Measurements from ENCODE around the gene RNF212. TPM values are rescaled to one million over a fixed set of nuclear protein-coding genes. Genes with fewer than 3 reads are reported as not detected.

The RNF212 gene
- total RNA-seq, 1 experiment from 2014 or later, result not detected

- TF ChIP-seq EZH2 (IDR thresholded peaks at IDR 0.05; ENCODE audit: low read length, unreplicated experiment) (no peak), EZH2phosphoT487 (IDR thresholded peaks at IDR 0.05; ENCODE audit: borderline replicate concordance, low read length) (no peak)
- TF ChIP-seq, protein P1, sequence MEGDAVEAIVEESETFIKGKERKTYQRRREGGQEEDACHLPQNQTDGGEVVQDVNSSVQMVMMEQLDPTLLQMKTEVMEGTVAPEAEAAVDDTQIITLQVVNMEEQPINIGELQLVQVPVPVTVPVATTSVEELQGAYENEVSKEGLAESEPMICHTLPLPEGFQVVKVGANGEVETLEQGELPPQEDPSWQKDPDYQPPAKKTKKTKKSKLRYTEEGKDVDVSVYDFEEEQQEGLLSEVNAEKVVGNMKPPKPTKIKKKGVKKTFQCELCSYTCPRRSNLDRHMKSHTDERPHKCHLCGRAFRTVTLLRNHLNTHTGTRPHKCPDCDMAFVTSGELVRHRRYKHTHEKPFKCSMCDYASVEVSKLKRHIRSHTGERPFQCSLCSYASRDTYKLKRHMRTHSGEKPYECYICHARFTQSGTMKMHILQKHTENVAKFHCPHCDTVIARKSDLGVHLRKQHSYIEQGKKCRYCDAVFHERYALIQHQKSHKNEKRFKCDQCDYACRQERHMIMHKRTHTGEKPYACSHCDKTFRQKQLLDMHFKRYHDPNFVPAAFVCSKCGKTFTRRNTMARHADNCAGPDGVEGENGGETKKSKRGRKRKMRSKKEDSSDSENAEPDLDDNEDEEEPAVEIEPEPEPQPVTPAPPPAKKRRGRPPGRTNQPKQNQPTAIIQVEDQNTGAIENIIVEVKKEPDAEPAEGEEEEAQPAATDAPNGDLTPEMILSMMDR (conservative IDR thresholded peaks at IDR 0.05; ENCODE audit: low read depth, low read length), result no peak
- no peak for ATAC-seq
- Histone ChIP-seq H3K4me2 (ENCODE audit: low read length) (no peak overlapping the region), H2AFZ (ENCODE audit: low read length) (no peak overlapping the region), H3K4me1 (ENCODE audit: insufficient read depth, low read length) (no peaks in the 10 kb centered on the region), H3K9ac (ENCODE audit: low read length) (no peak overlapping the region), H3K27ac (ENCODE audit: low read length) (no peak overlapping the region), H3K36me3 (ENCODE audit: low read depth, low read length) (no peaks in the 10 kb centered on the region), H4K20me1 (ENCODE audit: low read length) (no peaks in the 10 kb centered on the region), H3F3A (ENCODE audit: low read length, unreplicated experiment) (no peaks in the 10 kb centered on the region), H3K4me3 (ENCODE audit: low read length) (no peak overlapping the region), H3K79me2 (ENCODE audit: low read length) (no peaks in the 10 kb centered on the region), H3K9me3 (ENCODE audit: low read length) (no peaks in the 10 kb centered on the region), H3K9me2 (replicated peaks; ENCODE audit: low read length) (no peaks in the 10 kb centered on the region), H3K27me3 (ENCODE audit: low read length) (no peaks in the 10 kb centered on the region)
- CTCF ChIA-PET, result no interaction called here
- no peak for DNase-seq
- POLR2A ChIA-PET (ENCODE audit: unreplicated experiment), result no interaction called here
- no TSS peak for BruUV-seq (replicated peaks)
- intact Hi-C loops (cut with micrococcal nuclease), result no loop called here
Measured at GRCh38 chr4:1091561-1091995, 21.8 kb downstream of the RNF212 start.

DNA sequence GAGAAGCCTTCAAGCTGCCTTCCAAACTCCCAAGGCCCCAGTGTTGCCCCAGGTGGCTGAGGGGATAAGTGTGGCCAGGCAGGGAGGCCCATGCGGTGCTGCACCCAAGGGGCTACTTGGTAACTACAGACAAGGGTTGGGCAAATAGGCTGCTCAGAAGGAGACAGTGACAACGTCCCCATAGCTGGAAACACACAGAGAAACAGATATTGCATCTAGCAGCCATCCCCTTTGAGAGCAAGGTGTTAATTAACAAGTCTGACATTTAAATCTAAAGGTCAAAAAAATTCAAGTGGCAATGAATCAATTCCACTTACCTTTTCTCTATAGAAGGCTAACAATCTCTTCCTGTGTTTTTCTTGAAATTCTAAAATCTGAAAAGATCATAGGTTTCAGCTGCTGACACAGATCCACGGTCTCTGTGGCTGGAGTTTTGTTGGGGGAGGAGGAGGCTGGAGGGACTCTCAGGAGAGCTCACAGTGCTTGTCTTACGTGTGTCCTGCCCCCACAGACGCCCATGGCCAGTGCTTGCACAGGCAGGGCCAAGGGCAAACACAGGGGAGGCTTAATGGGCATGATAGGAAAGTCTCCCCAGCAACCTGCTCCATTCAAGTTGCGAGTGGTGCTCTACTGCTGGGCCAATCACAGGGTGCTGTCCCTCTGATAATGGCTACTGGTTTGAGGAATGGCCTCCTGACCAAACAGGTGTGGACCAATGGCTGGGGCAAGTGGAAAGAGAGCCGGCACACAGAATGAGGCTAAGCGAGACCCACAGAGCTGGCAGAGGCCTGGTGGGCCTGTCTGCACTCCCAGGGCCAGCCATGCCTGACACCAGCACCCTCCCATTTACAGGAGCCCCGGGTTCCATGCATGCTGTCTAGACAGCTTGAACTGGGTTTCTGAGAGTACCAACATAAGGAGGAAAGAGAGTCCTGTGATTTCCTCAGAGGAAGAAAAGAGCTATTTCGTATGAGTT, 22.6 kb downstream of the RNF212 start:
- POLR2A ChIA-PET (ENCODE audit: unreplicated experiment), result no interaction called here
- BruUV-seq (replicated peaks), result no TSS peak
- Histone ChIP-seq H3K9me3 (ENCODE audit: low read length) (no peaks in the 10 kb centered on the region), H3F3A (ENCODE audit: low read length, unreplicated experiment) (no peaks in the 10 kb centered on the region), H3K9me2 (replicated peaks; ENCODE audit: low read length) (no peaks in the 10 kb centered on the region), H3K4me3 (ENCODE audit: low read length) (no peak overlapping the region), H3K79me2 (ENCODE audit: low read length) (no peaks in the 10 kb centered on the region), H3K4me2 (ENCODE audit: low read length) (no peak overlapping the region), H3K9ac (ENCODE audit: low read length) (no peak overlapping the region), H2AFZ (ENCODE audit: low read length) (no peak overlapping the region), H4K20me1 (ENCODE audit: low read length) (no peaks in the 10 kb centered on the region), H3K36me3 (ENCODE audit: low read depth, low read length) (no peaks in the 10 kb centered on the region), H3K27me3 (ENCODE audit: low read length) (no peaks in the 10 kb centered on the region), H3K4me1 (ENCODE audit: insufficient read depth, low read length) (no peaks in the 10 kb centered on the region), H3K27ac (ENCODE audit: low read length) (no peak overlapping the region)
- TF ChIP-seq, protein P1 (conservative IDR thresholded peaks at IDR 0.05; ENCODE audit: low read depth, low read length), result no peak
- TF ChIP-seq EZH2phosphoT487 (IDR thresholded peaks at IDR 0.05; ENCODE audit: borderline replicate concordance, low read length), result no peak
- TF ChIP-seq EZH2 (IDR thresholded peaks at IDR 0.05; ENCODE audit: low read length, unreplicated experiment), result no peak
- ATAC-seq (no peak), DNase-seq (no peak)
- intact Hi-C loops (cut with micrococcal nuclease), result no loop called here
- CTCF ChIA-PET, result no interaction called here

DNA sequence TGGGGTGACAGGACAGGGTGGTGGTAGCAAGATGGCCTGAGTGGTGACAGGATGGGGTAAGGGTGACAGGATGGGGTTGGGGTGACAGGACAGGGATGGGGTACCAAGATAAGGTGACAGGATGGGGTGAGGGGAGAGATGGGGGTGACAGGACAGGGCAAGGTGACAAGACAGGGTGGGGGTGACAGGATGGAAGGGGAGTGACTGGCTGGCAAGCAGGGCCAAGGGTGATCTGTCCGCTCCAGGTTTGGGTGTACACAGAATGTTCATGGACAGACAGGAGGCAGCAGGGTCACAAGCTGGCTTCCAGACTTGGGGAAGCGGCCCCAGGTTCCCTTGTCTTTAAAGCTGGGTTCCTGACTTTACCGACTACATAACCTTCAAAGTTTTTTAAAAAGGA, 23.3 kb downstream of the RNF212 start:
- no peak for ATAC-seq
- no peak overlapping the region for H3K9ac ChIP-seq (ENCODE audit: low read length)
- H2AFZ ChIP-seq (ENCODE audit: low read length), result no peak overlapping the region
- no peaks in the 10 kb centered on the region for H3K9me3 ChIP-seq (ENCODE audit: low read length)
- H3K9me2 ChIP-seq (replicated peaks; ENCODE audit: low read length), result no peaks in the 10 kb centered on the region
- no peak overlapping the region for H3K27ac ChIP-seq (ENCODE audit: low read length)
- no peak for TF ChIP-seq EZH2 (IDR thresholded peaks at IDR 0.05; ENCODE audit: low read length, unreplicated experiment)
- TF ChIP-seq, protein P1 (conservative IDR thresholded peaks at IDR 0.05; ENCODE audit: low read depth, low read length), result no peak
- no peak for TF ChIP-seq EZH2phosphoT487 (IDR thresholded peaks at IDR 0.05; ENCODE audit: borderline replicate concordance, low read length)
- no peaks in the 10 kb centered on the region for H3K27me3 ChIP-seq (ENCODE audit: low read length)
- H3K4me2 ChIP-seq (ENCODE audit: low read length), result no peak overlapping the region
- no peaks in the 10 kb centered on the region for H3K36me3 ChIP-seq (ENCODE audit: low read depth, low read length)
- no peaks in the 10 kb centered on the region for H3K4me1 ChIP-seq (ENCODE audit: insufficient read depth, low read length)
- no peaks in the 10 kb centered on the region for H3K79me2 ChIP-seq (ENCODE audit: low read length)
- DNase-seq, result no peak
- ChIA-PET POLR2A (ENCODE audit: unreplicated experiment) (no interaction called here), CTCF (no interaction called here)
- no peaks in the 10 kb centered on the region for H3F3A ChIP-seq (ENCODE audit: low read length, unreplicated experiment)
- no peak overlapping the region for H3K4me3 ChIP-seq (ENCODE audit: low read length)
- intact Hi-C loops (cut with micrococcal nuclease), result no loop called here
- H4K20me1 ChIP-seq (ENCODE audit: low read length), result no peaks in the 10 kb centered on the region
- no TSS peak for BruUV-seq (replicated peaks)
